MCF 10A (cell line): Measurements from ENCODE around the gene GPSM3. TPM values are rescaled to one million over a fixed set of nuclear protein-coding genes. Genes with fewer than 3 reads are reported as not detected.

ENCODE experiments used
- BruUV-seq: library from RNA; stranded (reverse); fragments of 400-500 nt; replicated peaks from 2 replicates; lab custom pipeline; 2021; lab: Mats Ljungman, UMichigan
- CTCF ChIA-PET: fragments of 300-600 bp; sonication (Branson Sonifier 250); formaldehyde crosslinking; extraction: SDS; loops from one replicate; lab custom pipeline; 2021; ENCODE audit warnings: antibody characterized with exemption, inconsistent platforms; lab: Yijun Ruan, JAX
- POLR2A ChIA-PET: fragments of 300-600, 350-650 bp; sonication (Branson Sonifier 250); formaldehyde crosslinking; extraction: SDS; loops from one replicate; lab custom pipeline; 2020; ENCODE audit warnings: antibody characterized with exemption, inconsistent platforms; lab: Yijun Ruan, JAX
- DNase-seq: peaks from one replicate; pipeline ENCODE4 v3.0.0-alpha.2; 2018; ENCODE audit not compliant: unreplicated experiment
- H3K27ac Mint-ChIP-seq: one replicate; pipeline ENCODE4 v1.8.0; 2022; ENCODE audit warnings: mild to moderate bottlenecking, low read depth, mixed read lengths; ENCODE audit not compliant: unreplicated experiment
- H3K27me3 Mint-ChIP-seq: one replicate; pipeline ENCODE4 v1.8.0; 2022; ENCODE audit warnings: mixed read lengths; ENCODE audit not compliant: insufficient read depth, unreplicated experiment
- H3K36me3 Mint-ChIP-seq: one replicate; pipeline ENCODE4 v1.8.0; 2022; ENCODE audit warnings: mild to moderate bottlenecking, moderate library complexity, mixed read lengths; ENCODE audit not compliant: insufficient read depth, unreplicated experiment
- H3K4me1 Mint-ChIP-seq: one replicate; pipeline ENCODE4 v1.8.0; 2022; ENCODE audit warnings: mixed read lengths; ENCODE audit not compliant: insufficient read depth, unreplicated experiment
- H3K4me3 Mint-ChIP-seq: one replicate; pipeline ENCODE4 v1.8.0; 2022; ENCODE audit warnings: mild to moderate bottlenecking, moderate library complexity, mixed read lengths; ENCODE audit not compliant: unreplicated experiment
- H3K9me3 Mint-ChIP-seq: one replicate; pipeline ENCODE4 v1.8.0; 2022; ENCODE audit warnings: mixed read lengths; ENCODE audit not compliant: unreplicated experiment
- CTCF ChIP-seq: fragments of 200-600 bp; IDR thresholded peaks from one replicate; pipeline ENCODE4 v1.8.0; 2022; ENCODE audit warnings: antibody characterized with exemption, mild to moderate bottlenecking; ENCODE audit not compliant: unreplicated experiment
- intact Hi-C: fragments of 100-400 bp; cut with micrococcal nuclease; formaldehyde crosslinking; loops from 2 replicates; pipeline ENCODE4 v1.14.1; 2022
- total RNA-seq: library from RNA; stranded (reverse); gene quantifications from 2 replicates; pipeline ENCODE4 v1.2.3, GENCODE V29; 2022

GPSM3 gene
- total RNA-seq, 1 experiment from 2014 or later, result 0.84 TPM

- no peak for DNase-seq
- no peak for TF ChIP-seq CTCF
- no peak overlapping the region for H3K4me3 Mint-ChIP-seq
- H3K36me3 Mint-ChIP-seq, result no peaks in the 10 kb centered on the region
- intact Hi-C loops, result no loop called here
- POLR2A ChIA-PET, result no interaction called here
- CTCF ChIA-PET, result no interaction called here
- BruUV-seq, result no TSS peak
- H3K27ac Mint-ChIP-seq, result no peak overlapping the region
- no peaks in the 10 kb centered on the region for H3K9me3 Mint-ChIP-seq
- peaks cover 10% of the 10 kb centered on the region for H3K4me1 Mint-ChIP-seq
- peaks cover 54% of the 10 kb centered on the region for H3K27me3 Mint-ChIP-seq
Measured at GRCh38 chr6:32216285-32216684, 23.8 kb upstream of the GPSM3 start.

GRCh38 chr6:32215617-32216016 lies 23.2 kb upstream of the GPSM3 start:
- BruUV-seq, result no TSS peak
- no peaks in the 10 kb centered on the region for H3K36me3 Mint-ChIP-seq
- H3K27me3 Mint-ChIP-seq, result peaks cover 53% of the 10 kb centered on the region
- no peak for TF ChIP-seq CTCF
- H3K4me3 Mint-ChIP-seq, result no peak overlapping the region
- H3K27ac Mint-ChIP-seq, result peak overlapping the region; percentile 30
- intact Hi-C loops, result no loop called here
- H3K9me3 Mint-ChIP-seq, result no peaks in the 10 kb centered on the region
- POLR2A ChIA-PET, result interaction anchor here (1.5 kb wide), 1 partner anchor 20 kb away, joined by 4 read pairs; no protein-coding TSS in a partner anchor
- peaks cover 10% of the 10 kb centered on the region for H3K4me1 Mint-ChIP-seq
- CTCF ChIA-PET, result no interaction called here
- DNase-seq, result no peak

GRCh38 chr6:32214126-32214525 lies 21.7 kb upstream of the GPSM3 start:
- no TSS peak for BruUV-seq
- CTCF ChIA-PET, result no interaction called here
- Mint-ChIP-seq H3K27ac (no peak overlapping the region), H3K9me3 (no peaks in the 10 kb centered on the region), H3K4me3 (no peak overlapping the region), H3K36me3 (no peaks in the 10 kb centered on the region), H3K27me3 (peaks cover 38% of the 10 kb centered on the region), H3K4me1 (peaks cover 10% of the 10 kb centered on the region)
- no peak for DNase-seq
- POLR2A ChIA-PET, result interaction anchor here (0.6 to 1.5 kb wide), 2 partner anchors 19 to 653 kb away, joined by 3 to 4 read pairs; no protein-coding TSS in a partner anchor
- intact Hi-C loops, result no loop called here
- TF ChIP-seq CTCF, result no peak

- H3K27me3 Mint-ChIP-seq, result peaks cover 34% of the 10 kb centered on the region
- H3K27ac Mint-ChIP-seq, result no peak overlapping the region
- BruUV-seq, result no TSS peak
- POLR2A ChIA-PET, result no interaction called here
- TF ChIP-seq CTCF, result no peak
- H3K4me3 Mint-ChIP-seq, result no peak overlapping the region
- peaks cover 10% of the 10 kb centered on the region for H3K4me1 Mint-ChIP-seq
- H3K36me3 Mint-ChIP-seq, result no peaks in the 10 kb centered on the region
- no peaks in the 10 kb centered on the region for H3K9me3 Mint-ChIP-seq
- CTCF ChIA-PET, result interaction anchor here (0.6 to 0.7 kb wide), 2 partner anchors 18 to 490 kb away, joined by 3 to 4 read pairs; no protein-coding TSS in a partner anchor
- no peak for DNase-seq
- intact Hi-C loops, result no loop called here
Measured at GRCh38 chr6:32213649-32214048, 21.2 kb upstream of the GPSM3 start.
